Neural crest cell (in vitro differentiated cells): Measurements from ENCODE around the gene PSMB3. TPM values are rescaled to one million over a fixed set of nuclear protein-coding genes. Genes with fewer than 3 reads are reported as not detected.

Source experiments
- DNase-seq: peaks from one replicate; pipeline ENCODE4 v3.0.0; 2021; ENCODE audit warnings: low read depth, mixed read lengths, low spot score
- H3K27ac Mint-ChIP-seq: one replicate; pipeline ENCODE4 v1.8.0; 2021; ENCODE audit warnings: mild to moderate bottlenecking, mixed read lengths; ENCODE audit not compliant: unreplicated experiment
- H3K27me3 Mint-ChIP-seq: 2 replicates; pipeline ENCODE4 v1.8.0; 2021; ENCODE audit warnings: low read depth, mild to moderate bottlenecking, mixed read lengths
- H3K36me3 Mint-ChIP-seq: 2 replicates; pipeline ENCODE4 v1.8.0; 2021; ENCODE audit warnings: low read depth, mild to moderate bottlenecking, mixed read lengths
- H3K4me1 Mint-ChIP-seq: 2 replicates; pipeline ENCODE4 v1.8.0; 2021; ENCODE audit warnings: mixed read lengths
- H3K4me3 Mint-ChIP-seq: one replicate; pipeline ENCODE4 v1.8.0; 2021; ENCODE audit warnings: mild to moderate bottlenecking, mixed read lengths
- H3K9me3 Mint-ChIP-seq: 2 replicates; pipeline ENCODE4 v1.8.0; 2021; ENCODE audit warnings: mixed read lengths
- CTCF ChIP-seq: fragments of 200-600 bp; sonication (generic); conservative IDR thresholded peaks from 2 replicates; pipeline ENCODE4 v1.5.0; 2021; ENCODE audit warnings: antibody characterized with exemption, mild to moderate bottlenecking
- total RNA-seq: library from RNA; stranded (reverse); gene quantifications from 2 replicates; pipeline ENCODE4 v1.2.1, GENCODE V29; 2021

PSMB3 gene
- total RNA-seq, 1 donor from 2014 or later, result 193 TPM

DNA sequence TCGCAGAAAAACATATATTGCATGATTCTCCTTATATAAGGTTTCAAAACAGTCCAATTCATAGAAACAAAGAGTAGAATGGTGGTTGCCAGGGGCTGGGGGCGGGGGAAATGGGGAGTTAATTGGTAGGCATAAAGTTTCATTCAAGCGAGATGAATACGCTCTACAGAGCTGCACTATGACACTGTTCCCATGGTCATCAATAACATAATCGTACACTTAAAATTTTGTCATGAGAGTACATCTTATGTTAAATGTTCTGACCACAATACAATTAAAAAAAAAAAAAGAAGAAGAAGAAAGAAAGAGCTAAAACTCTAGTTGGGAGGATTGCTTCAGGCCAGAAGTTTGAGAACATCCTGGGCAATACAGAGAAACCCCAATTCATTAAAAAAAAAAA lies 41.7 kb downstream of the PSMB3 start:
- no peak overlapping the region for H3K27ac Mint-ChIP-seq
- H3K9me3 Mint-ChIP-seq, result no peaks in the 10 kb centered on the region
- H3K36me3 Mint-ChIP-seq, result peaks cover 4% of the 10 kb centered on the region
- no peak overlapping the region for H3K4me3 Mint-ChIP-seq
- no peak for TF ChIP-seq CTCF
- H3K27me3 Mint-ChIP-seq, result peaks cover 3% of the 10 kb centered on the region
- peaks cover 51% of the 10 kb centered on the region for H3K4me1 Mint-ChIP-seq
- no peak for DNase-seq

DNA sequence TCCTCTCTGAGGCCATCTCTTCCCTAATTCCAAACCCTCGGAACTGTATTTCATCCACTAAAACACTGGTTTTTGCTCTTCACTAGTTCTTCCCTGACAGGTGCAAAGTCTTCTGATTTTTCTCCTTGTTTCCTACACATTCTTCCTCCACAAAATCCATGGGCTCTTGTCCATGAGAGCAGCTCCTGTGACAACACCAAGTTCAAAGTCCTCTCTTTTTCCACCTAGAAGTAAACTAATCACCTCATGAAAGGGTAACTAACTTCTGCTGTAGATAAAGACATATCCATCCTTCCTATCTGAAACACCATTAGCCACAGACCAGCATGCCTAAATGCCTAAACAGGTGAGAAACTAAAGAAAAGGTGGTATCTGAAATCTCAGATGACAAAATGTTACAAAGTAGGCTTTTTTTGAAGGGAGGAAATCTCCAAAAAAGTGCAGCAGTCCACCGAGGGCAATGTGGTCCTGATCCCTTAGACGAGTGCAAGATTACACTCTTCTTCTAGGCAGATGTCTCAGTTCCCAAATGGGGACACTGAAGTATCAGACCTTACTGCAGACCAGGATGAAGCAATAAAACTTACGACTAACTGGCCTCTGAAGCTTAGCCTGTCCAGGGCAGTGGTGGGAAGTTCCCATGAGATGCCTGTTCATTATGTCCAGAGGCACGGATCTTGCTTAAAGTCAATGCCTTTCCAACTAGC lies 44.1 kb downstream of the PSMB3 start:
- Mint-ChIP-seq H3K4me3 (peak overlapping the region; percentile 99), H3K36me3 (peaks cover 5% of the 10 kb centered on the region), H3K4me1 (peaks cover 46% of the 10 kb centered on the region), H3K9me3 (no peaks in the 10 kb centered on the region), H3K27me3 (peaks cover 3% of the 10 kb centered on the region), H3K27ac (no peak overlapping the region)
- no peak for TF ChIP-seq CTCF
- DNase-seq, result no peak

- Mint-ChIP-seq H3K4me1 (peaks cover 48% of the 10 kb centered on the region), H3K27me3 (peaks cover 3% of the 10 kb centered on the region), H3K36me3 (peaks cover 8% of the 10 kb centered on the region), H3K4me3 (peak overlapping the region; percentile 99), H3K27ac (no peak overlapping the region), H3K9me3 (no peaks in the 10 kb centered on the region)
- no peak for TF ChIP-seq CTCF
- no peak for DNase-seq
Measured at GRCh38 chr17:38797158-38797490, 44.6 kb downstream of the PSMB3 start.

- Mint-ChIP-seq H3K9me3 (no peaks in the 10 kb centered on the region), H3K4me3 (peak overlapping the region; percentile 99), H3K27ac (peak overlapping the region; percentile 95), H3K36me3 (peaks cover 8% of the 10 kb centered on the region), H3K27me3 (peaks cover 3% of the 10 kb centered on the region), H3K4me1 (peaks cover 49% of the 10 kb centered on the region)
- DNase-seq, result no peak
- TF ChIP-seq CTCF, result no peak
Measured at GRCh38 chr17:38797828-38798227, 45.3 kb downstream of the PSMB3 start.

GRCh38 chr17:38798614-38799500 lies 46.3 kb downstream of the PSMB3 start:
- H3K4me3 Mint-ChIP-seq, result peak overlapping the region; percentile 99
- H3K27me3 Mint-ChIP-seq, result peaks cover 3% of the 10 kb centered on the region
- DNase-seq, result peak; percentile 21
- no peaks in the 10 kb centered on the region for H3K9me3 Mint-ChIP-seq
- TF ChIP-seq CTCF, result peak; percentile 22
- peaks cover 10% of the 10 kb centered on the region for H3K36me3 Mint-ChIP-seq
- peaks cover 47% of the 10 kb centered on the region for H3K4me1 Mint-ChIP-seq
- peak overlapping the region; percentile 95 for H3K27ac Mint-ChIP-seq
